IPS-15b (cell line): Measurements from ENCODE around the gene ZBTB16.

Experiments
- H3K27me3 ChIP-seq: one replicate; pipeline ENCODE4 v1.6.1; 2013; ENCODE audit warnings: low read length; ENCODE audit not compliant: control insufficient read depth, insufficient read depth
- H3K36me3 ChIP-seq: one replicate; pipeline ENCODE4 v1.6.1; 2013; ENCODE audit warnings: low read length; ENCODE audit not compliant: control insufficient read depth, insufficient read depth
- H3K4me1 ChIP-seq: one replicate; pipeline ENCODE4 v1.6.1; 2013; ENCODE audit warnings: mild to moderate bottlenecking, low read length; ENCODE audit not compliant: control insufficient read depth, insufficient read depth
- H3K4me3 ChIP-seq: one replicate; pipeline ENCODE4 v1.5.1; 2013; ENCODE audit warnings: low read depth, low read length
- H3K9ac ChIP-seq: one replicate; pipeline ENCODE4 v1.6.1; 2013; ENCODE audit warnings: low read depth, mild to moderate bottlenecking, low read length
- H3K9me3 ChIP-seq: one replicate; pipeline ENCODE4 v1.6.1; 2013; ENCODE audit warnings: mild to moderate bottlenecking, low read length; ENCODE audit not compliant: control insufficient read depth, insufficient read depth

The ZBTB16 gene

GRCh38 chr11:114160894-114161293 is 101.4 kb downstream of the ZBTB16 start:
- Histone ChIP-seq H3K9me3 (no peaks in the 10 kb centered on the region), H3K4me1 (peaks cover 2% of the 10 kb centered on the region), H3K4me3 (no peak overlapping the region), H3K27me3 (no peaks in the 10 kb centered on the region), H3K9ac (no peak overlapping the region), H3K36me3 (no peaks in the 10 kb centered on the region)

GRCh38 chr11:114161486-114162250 is 102.2 kb downstream of the ZBTB16 start:
- Histone ChIP-seq H3K27me3 (no peaks in the 10 kb centered on the region), H3K4me3 (no peak overlapping the region), H3K9me3 (no peaks in the 10 kb centered on the region)

DNA sequence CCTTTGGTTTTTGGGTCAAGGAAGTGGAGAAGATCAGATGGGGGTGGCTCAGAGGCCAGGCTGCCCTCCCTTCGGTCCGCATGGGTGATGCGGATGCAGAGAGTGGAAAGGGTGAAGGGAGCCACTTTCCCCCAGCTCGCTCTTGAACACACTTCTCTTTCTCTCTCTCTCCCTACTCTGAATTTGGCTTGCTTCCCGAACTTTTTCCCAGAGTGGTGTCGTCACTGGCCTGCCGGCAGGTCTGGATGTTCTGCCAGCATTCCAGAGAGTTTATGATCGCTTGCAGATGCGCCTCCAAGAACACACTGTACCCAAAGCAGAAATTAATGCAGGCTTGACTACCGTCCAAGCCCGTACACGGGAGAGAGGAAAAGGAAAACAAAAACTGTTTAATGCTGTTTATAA is 103.2 kb downstream of the ZBTB16 start:
- no peak overlapping the region for H3K4me3 ChIP-seq
- no peaks in the 10 kb centered on the region for H3K9me3 ChIP-seq
- no peak overlapping the region for H3K9ac ChIP-seq
- no peaks in the 10 kb centered on the region for H3K36me3 ChIP-seq
- H3K4me1 ChIP-seq, result peaks cover 4% of the 10 kb centered on the region
- H3K27me3 ChIP-seq, result no peaks in the 10 kb centered on the region

More at GRCh38 chr11:114161486-114162250, 102.2 kb downstream of the ZBTB16 start:
- Histone ChIP-seq H3K4me1 (peaks cover 2% of the 10 kb centered on the region), H3K36me3 (no peaks in the 10 kb centered on the region), H3K9ac (no peak overlapping the region)

DNA sequence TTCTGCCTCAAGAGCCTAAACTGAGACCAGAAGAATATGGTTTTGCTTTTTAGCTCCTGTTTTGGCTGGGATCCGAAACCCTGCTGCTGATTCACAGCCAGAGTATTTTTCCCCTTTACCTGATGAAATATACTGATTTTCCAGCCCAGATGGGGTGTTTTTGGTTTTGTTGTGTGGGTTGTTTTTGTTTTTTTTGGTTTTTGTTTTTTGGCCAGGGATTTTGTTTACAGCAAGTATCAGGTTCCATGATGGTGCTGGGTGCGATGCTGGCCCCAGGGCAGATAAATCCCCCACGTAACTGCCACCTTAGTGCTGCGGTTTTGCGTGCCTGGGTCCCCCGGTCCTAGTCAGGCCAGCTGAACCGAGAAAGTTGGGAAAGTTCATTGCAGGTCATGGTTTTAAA is 103.7 kb downstream of the ZBTB16 start:
- no peaks in the 10 kb centered on the region for H3K36me3 ChIP-seq
- H3K4me1 ChIP-seq, result peaks cover 6% of the 10 kb centered on the region
- no peak overlapping the region for H3K4me3 ChIP-seq
- H3K9me3 ChIP-seq, result no peaks in the 10 kb centered on the region
- H3K9ac ChIP-seq, result no peak overlapping the region
- no peaks in the 10 kb centered on the region for H3K27me3 ChIP-seq

- Histone ChIP-seq H3K27me3 (no peaks in the 10 kb centered on the region), H3K4me1 (peaks cover 6% of the 10 kb centered on the region)
Measured at GRCh38 chr11:114163830-114164401, 104.4 kb downstream of the ZBTB16 start.

GRCh38 chr11:114164546-114164945 is 105.0 kb downstream of the ZBTB16 start:
- no peaks in the 10 kb centered on the region for H3K9me3 ChIP-seq
- no peak overlapping the region for H3K9ac ChIP-seq
- H3K4me3 ChIP-seq, result no peak overlapping the region
- no peaks in the 10 kb centered on the region for H3K36me3 ChIP-seq
- H3K27me3 ChIP-seq, result no peaks in the 10 kb centered on the region
- H3K4me1 ChIP-seq, result peaks cover 6% of the 10 kb centered on the region

More at GRCh38 chr11:114163830-114164401, 104.4 kb downstream of the ZBTB16 start:
- no peak overlapping the region for H3K9ac ChIP-seq
- H3K36me3 ChIP-seq, result no peaks in the 10 kb centered on the region
- no peak overlapping the region for H3K4me3 ChIP-seq
- H3K9me3 ChIP-seq, result no peaks in the 10 kb centered on the region

- Histone ChIP-seq H3K4me3 (no peak overlapping the region), H3K36me3 (no peaks in the 10 kb centered on the region), H3K9ac (no peak overlapping the region), H3K4me1 (peaks cover 4% of the 10 kb centered on the region), H3K27me3 (no peaks in the 10 kb centered on the region), H3K9me3 (no peaks in the 10 kb centered on the region)
Measured at GRCh38 chr11:114165326-114166230, 106.1 kb downstream of the ZBTB16 start.

DNA sequence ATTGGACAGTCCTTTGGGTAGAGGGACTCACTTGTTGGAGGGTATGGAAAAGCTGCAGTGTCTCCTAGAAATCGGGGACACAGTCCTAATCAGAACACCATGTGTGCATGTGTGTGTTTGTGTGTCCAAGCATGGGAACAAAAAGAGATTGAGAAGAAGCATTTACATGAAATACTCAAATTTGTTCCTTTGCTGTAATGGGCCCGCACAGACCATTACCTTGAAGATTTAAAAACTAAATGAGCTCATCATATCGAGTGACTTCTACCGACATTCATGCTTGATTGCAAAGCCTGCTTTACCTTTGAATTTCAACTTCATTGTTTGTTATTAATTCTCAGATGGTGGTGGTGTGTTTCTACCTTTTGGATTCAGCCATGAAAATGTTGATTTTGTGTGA is 106.9 kb downstream of the ZBTB16 start:
- Histone ChIP-seq H3K9me3 (no peaks in the 10 kb centered on the region), H3K27me3 (no peaks in the 10 kb centered on the region), H3K36me3 (no peaks in the 10 kb centered on the region), H3K9ac (no peak overlapping the region), H3K4me1 (peaks cover 4% of the 10 kb centered on the region), H3K4me3 (no peak overlapping the region)

- H3K27me3 ChIP-seq, result no peaks in the 10 kb centered on the region
- no peak overlapping the region for H3K9ac ChIP-seq
- H3K4me3 ChIP-seq, result no peak overlapping the region
- no peaks in the 10 kb centered on the region for H3K9me3 ChIP-seq
- H3K36me3 ChIP-seq, result no peaks in the 10 kb centered on the region
- H3K4me1 ChIP-seq, result peaks cover 4% of the 10 kb centered on the region
Measured at GRCh38 chr11:114166897-114167323, 107.4 kb downstream of the ZBTB16 start.

GRCh38 chr11:114167355-114167754 is 107.8 kb downstream of the ZBTB16 start:
- H3K9me3 ChIP-seq, result no peaks in the 10 kb centered on the region
- H3K36me3 ChIP-seq, result no peaks in the 10 kb centered on the region
- peaks cover 4% of the 10 kb centered on the region for H3K4me1 ChIP-seq
- no peak overlapping the region for H3K9ac ChIP-seq
- no peak overlapping the region for H3K4me3 ChIP-seq
- no peaks in the 10 kb centered on the region for H3K27me3 ChIP-seq

DNA sequence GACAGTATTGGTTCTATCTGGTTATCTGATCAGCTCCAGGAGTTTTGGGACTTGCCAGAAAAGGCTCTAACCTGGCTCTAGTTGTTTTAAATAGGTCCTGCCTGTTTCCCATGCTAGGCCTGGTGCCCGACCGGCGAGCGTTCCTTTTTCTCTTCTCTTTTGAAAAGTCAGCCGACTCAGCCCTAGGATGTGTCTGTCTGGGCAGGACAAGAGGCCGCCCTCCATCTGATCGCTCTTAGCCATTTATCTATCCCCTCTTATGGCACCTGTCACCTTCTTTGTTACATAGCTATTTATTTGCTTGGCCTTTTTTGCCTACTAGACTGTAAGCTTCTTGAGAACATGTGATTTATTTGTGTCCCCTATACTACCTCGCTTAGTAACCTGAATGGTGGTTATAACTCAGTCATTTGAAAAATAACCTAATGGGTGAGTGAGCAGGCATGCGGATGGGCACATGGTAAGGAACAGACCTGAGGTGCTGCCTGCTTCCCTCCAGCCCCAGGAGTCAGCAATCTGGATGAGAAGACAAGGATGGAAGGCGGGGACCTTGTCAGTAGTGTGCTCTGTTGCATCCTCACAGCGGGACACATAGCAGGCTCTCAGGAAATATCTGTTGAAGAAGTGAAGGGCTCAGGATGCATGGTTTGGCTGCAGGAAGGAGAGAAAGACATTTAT is 108.4 kb downstream of the ZBTB16 start:
- H3K27me3 ChIP-seq, result no peaks in the 10 kb centered on the region

More for the DNA sequence above, 108.4 kb downstream of the ZBTB16 start:
- Histone ChIP-seq H3K9ac (no peak overlapping the region), H3K4me3 (no peak overlapping the region), H3K4me1 (peaks cover 4% of the 10 kb centered on the region), H3K9me3 (no peaks in the 10 kb centered on the region), H3K36me3 (no peaks in the 10 kb centered on the region)
